IPS DF 6.9 (cell line): ENCODE data around the gene TECR.
"Not testable (repeated sequence)": the region's sequence is repeated elsewhere in the genome, so short reads cannot be mapped to it uniquely, and the experiment has no call there.

ENCODE experiments used
- DNase-seq: peaks from one replicate; pipeline ENCODE4 v3.0.0-alpha.2; 2013; ENCODE audit warnings: low read depth, low spot score
- H3K27ac ChIP-seq: one replicate; pipeline ENCODE4 v1.5.1; 2013; ENCODE audit warnings: low read length, control low read depth
- H3K27me3 ChIP-seq: 2 replicates; pipeline ENCODE4 v1.6.1; 2013; ENCODE audit warnings: mild to moderate bottlenecking, low read length; ENCODE audit not compliant: control insufficient read depth, insufficient read depth
- H3K36me3 ChIP-seq: 2 replicates; pipeline ENCODE4 v1.6.1; 2013; ENCODE audit warnings: low read length; ENCODE audit not compliant: control insufficient read depth, insufficient read depth
- H3K4me1 ChIP-seq: 2 replicates; pipeline ENCODE4 v1.6.1; 2013; ENCODE audit warnings: low read length; ENCODE audit not compliant: control insufficient read depth, insufficient read depth
- H3K4me3 ChIP-seq: 2 replicates; pipeline ENCODE4 v1.5.1; 2013; ENCODE audit warnings: mild to moderate bottlenecking, low read length
- H3K9me3 ChIP-seq: 2 replicates; pipeline ENCODE4 v1.6.1; 2013; ENCODE audit warnings: low read length, inconsistent platforms; ENCODE audit not compliant: control insufficient read depth, insufficient read depth
- WGBS: extraction: QIAGEN DNeasy Blood & Tissue Kit; methylation state at CpG from one replicate; pipeline ENCODE4 v1.1.7; 2013; ENCODE audit warnings: mixed read lengths, missing lambda C conversion rate; ENCODE audit not compliant: insufficient read length, insufficient coverage; 5-methylcytosine and 5-hydroxymethylcytosine counted together

TECR gene

GRCh38 chr19:14541979-14542378, 12.6 kb downstream of the TECR start:
- not testable (repeated sequence) for H3K9me3 ChIP-seq, DNase-seq, H3K36me3 ChIP-seq, H3K4me1 ChIP-seq, H3K27me3 ChIP-seq, H3K27ac ChIP-seq, H3K4me3 ChIP-seq
- no CpG with 5 or more reads among the region's 5 CpGs for WGBS

GRCh38 chr19:14542711-14543328, 13.4 kb downstream of the TECR start:
- Histone ChIP-seq H3K27me3 (no peaks in the 10 kb centered on the region), H3K4me1 (0 out of 2 replicates have a peak, but pooled peaks cover 1% of the 10 kb centered on the region), H3K36me3 (no peaks in the 10 kb centered on the region), H3K27ac (no peak overlapping the region), H3K9me3 (no peaks in the 10 kb centered on the region), H3K4me3 (no peak overlapping the region)
- DNase-seq, result no peak
- no CpG with 5 or more reads among the region's 7 CpGs for WGBS

- no peaks in the 10 kb centered on the region for H3K36me3 ChIP-seq
- no peak overlapping the region for H3K4me3 ChIP-seq
- H3K27me3 ChIP-seq, result no peaks in the 10 kb centered on the region
- DNase-seq, result no peak
- no peak overlapping the region for H3K27ac ChIP-seq
- H3K4me1 ChIP-seq, result 0 out of 2 replicates have a peak, but pooled peaks cover 1% of the 10 kb centered on the region
- no peaks in the 10 kb centered on the region for H3K9me3 ChIP-seq
- WGBS, result no CpG with 5 or more reads among the region's 5 CpGs
Observed at GRCh38 chr19:14544047-14544446, 14.7 kb downstream of the TECR start.

- DNase-seq, result no peak
- Histone ChIP-seq H3K9me3 (no peaks in the 10 kb centered on the region), H3K36me3 (no peaks in the 10 kb centered on the region), H3K27ac (no peak overlapping the region), H3K4me3 (no peak overlapping the region), H3K27me3 (no peaks in the 10 kb centered on the region), H3K4me1 (0 out of 2 replicates have a peak, but pooled peaks cover 1% of the 10 kb centered on the region)
- no CpG with 5 or more reads among the region's 21 CpGs for WGBS
Observed at GRCh38 chr19:14544977-14545715, 15.8 kb downstream of the TECR start.

GRCh38 chr19:14545716-14546082, 16.3 kb downstream of the TECR start:
- Histone ChIP-seq H3K4me1 (0 out of 2 replicates have a peak, but pooled peaks cover 1% of the 10 kb centered on the region), H3K4me3 (no peak overlapping the region), H3K27me3 (no peaks in the 10 kb centered on the region), H3K9me3 (no peaks in the 10 kb centered on the region), H3K27ac (no peak overlapping the region), H3K36me3 (no peaks in the 10 kb centered on the region)
- DNase-seq, result no peak
- no CpG with 5 or more reads among the region's 9 CpGs for WGBS

DNA sequence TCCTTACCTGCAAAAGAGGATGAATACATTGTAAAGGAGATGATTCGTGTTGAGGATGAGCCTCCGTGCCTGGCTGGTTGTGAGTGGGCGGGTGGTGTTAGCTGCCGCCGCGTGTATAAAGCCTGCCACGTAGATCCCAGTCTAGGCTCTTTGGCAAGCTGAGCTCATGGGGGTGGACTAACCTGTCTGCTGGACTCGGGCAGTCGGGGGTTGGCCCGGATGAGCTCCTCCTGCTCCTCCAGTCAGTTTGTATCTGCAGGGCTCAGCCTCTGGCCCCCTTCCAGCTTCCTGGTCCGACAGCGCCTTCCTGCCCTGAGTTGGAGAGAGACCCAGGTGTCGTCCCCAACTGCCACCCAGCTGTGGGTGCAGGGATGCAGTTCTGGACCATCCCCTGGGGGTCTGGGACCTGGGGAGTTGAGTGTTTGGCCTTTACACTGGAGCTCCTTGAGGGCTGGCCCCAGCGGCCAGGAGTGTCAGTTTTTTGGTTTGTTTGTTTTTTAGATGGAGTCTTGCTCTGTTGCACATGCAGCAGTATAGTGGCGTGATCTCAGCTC, 20.9 kb downstream of the TECR start:
- Histone ChIP-seq H3K36me3 (no peaks in the 10 kb centered on the region; the same call in 1 of the 2 replicates), H3K9me3 (no peaks in the 10 kb centered on the region), H3K4me1 (peaks cover 3% of the 10 kb centered on the region; the same call in 1 of the 2 replicates), H3K27ac (no peak overlapping the region), H3K4me3 (no peak overlapping the region), H3K27me3 (no peaks in the 10 kb centered on the region)
- no CpG with 5 or more reads among the region's 15 CpGs for WGBS
- no peak for DNase-seq

- H3K4me1 ChIP-seq, H3K27ac ChIP-seq, H3K27me3 ChIP-seq, H3K4me3 ChIP-seq, H3K9me3 ChIP-seq, H3K36me3 ChIP-seq: not testable (repeated sequence)
- no CpG with 5 or more reads among the region's 12 CpGs for WGBS
- peak; percentile 55 for DNase-seq
Observed at GRCh38 chr19:14551134-14552005, 22.0 kb downstream of the TECR start.

DNA sequence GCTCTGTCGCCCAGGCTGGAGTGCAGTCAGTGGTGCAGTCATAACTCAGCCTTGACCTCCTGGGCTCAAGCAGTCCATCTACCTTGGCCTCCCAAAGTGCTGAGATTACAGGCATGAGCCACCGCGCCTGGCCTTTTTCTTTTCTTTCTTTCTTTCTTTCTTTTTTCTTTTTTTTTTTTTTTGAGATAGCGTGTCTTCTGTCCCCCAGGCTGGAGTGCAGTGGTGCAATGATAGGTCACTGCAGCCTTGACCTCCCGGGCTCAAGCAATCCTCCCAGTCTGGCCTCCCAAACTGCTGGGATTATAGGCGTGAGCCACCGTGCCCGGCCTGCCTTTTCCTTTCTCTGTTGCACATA, 22.6 kb downstream of the TECR start:
- not testable (repeated sequence) for H3K27ac ChIP-seq, H3K27me3 ChIP-seq, H3K36me3 ChIP-seq, H3K4me1 ChIP-seq, H3K9me3 ChIP-seq, DNase-seq, H3K4me3 ChIP-seq
- WGBS, result no CpG with 5 or more reads among the region's 8 CpGs

GRCh38 chr19:14553042-14553938, 23.9 kb downstream of the TECR start:
- H3K4me1 ChIP-seq, result peaks cover 2% of the 10 kb centered on the region; the same call in 1 of the 2 replicates
- DNase-seq, result no peak
- H3K36me3 ChIP-seq, result no peaks in the 10 kb centered on the region; the same call in 1 of the 2 replicates
- no peaks in the 10 kb centered on the region for H3K9me3 ChIP-seq
- H3K27me3 ChIP-seq, result no peaks in the 10 kb centered on the region
- no peak overlapping the region for H3K4me3 ChIP-seq
- H3K27ac ChIP-seq, result no peak overlapping the region
- WGBS, result no CpG with 5 or more reads among the region's 35 CpGs
